ENCODE data around the gene TMEM178B. TPM values are rescaled to one million over a fixed set of nuclear protein-coding genes. Genes with fewer than 3 reads are reported as not detected.
A peak's percentile ranks its signal among the peaks of the same experiment; 100 is the strongest.

The TMEM178B gene
- total RNA-seq, 4 donors from 2014 or later = 7.7 to 49.9 (median 25.9) TPM

GRCh38 chr7:141203177-141203576 is 129.3 kb downstream of the TMEM178B start:
- Histone ChIP-seq H3K4me3 (replicated peaks in 1 of 3) (no peak overlapping the region), H3K27ac (no peak overlapping the region), H3K36me3 (no peaks in the 10 kb centered on the region), H3K9me3 (no peaks in the 10 kb centered on the region), H3K27me3 (no peaks in the 10 kb centered on the region), H3K4me1 (peaks cover 38 to 63% of the 10 kb centered on the region in 2 donors)
- TF ChIP-seq CTCF (IDR thresholded peaks at IDR 0.05) (no peak), POLR2A (IDR thresholded peaks at IDR 0.05) (no peak)
- intact Hi-C loops (cut with DNase I) = no loop called here
- no peak for DNase-seq
- WGBS, 2 donors = 92 to 93% methylated on average over 6 of the region's 6 CpGs

- TF ChIP-seq POLR2A (IDR thresholded peaks at IDR 0.05) (no peak), CTCF (IDR thresholded peaks at IDR 0.05) (no peak)
- Histone ChIP-seq H3K27me3 (no peaks in the 10 kb centered on the region), H3K4me3 (replicated peaks in 1 of 3) (no peak overlapping the region), H3K4me1 (peaks cover 41 to 62% of the 10 kb centered on the region in 2 donors), H3K27ac (no peak overlapping the region), H3K9me3 (no peaks in the 10 kb centered on the region), H3K36me3 (no peaks in the 10 kb centered on the region)
- 44 to 60% methylated on average over 4 of the region's 4 CpGs for WGBS, 2 donors
- intact Hi-C loops (cut with DNase I) = no loop called here
- no peak for DNase-seq
Observed at GRCh38 chr7:141203586-141203985, 129.7 kb downstream of the TMEM178B start.

- H3K27ac ChIP-seq = peak overlapping the region; percentile 75 to 83 (median 76)
- H3K9me3 ChIP-seq = no peaks in the 10 kb centered on the region
- H3K4me3 ChIP-seq (replicated peaks in 1 of 3) = no peak overlapping the region
- H3K4me1 ChIP-seq = peaks cover 25 to 42% of the 10 kb centered on the region in 2 donors
- no peaks in the 10 kb centered on the region for H3K36me3 ChIP-seq
- DNase-seq = no peak
- 93 to 94% methylated on average over 3 of the region's 3 CpGs for WGBS, 2 donors
- no peaks in the 10 kb centered on the region for H3K27me3 ChIP-seq
- intact Hi-C loops (cut with DNase I) = no loop called here
- TF ChIP-seq CTCF (IDR thresholded peaks at IDR 0.05) (no peak), POLR2A (IDR thresholded peaks at IDR 0.05) (no peak)
Observed at GRCh38 chr7:141207661-141208060, 133.8 kb downstream of the TMEM178B start.

- Histone ChIP-seq H3K27ac (peak overlapping the region; percentile 76 to 89 (median 83)), H3K9me3 (no peaks in the 10 kb centered on the region), H3K4me3 (replicated peaks in 1 of 3) (no peak overlapping the region), H3K36me3 (no peaks in the 10 kb centered on the region), H3K27me3 (no peaks in the 10 kb centered on the region), H3K4me1 (peaks cover 22 to 38% of the 10 kb centered on the region in 2 donors)
- peak in 1 of 2 donors; percentile 35 for TF ChIP-seq POLR2A (IDR thresholded peaks at IDR 0.05)
- TF ChIP-seq CTCF (IDR thresholded peaks at IDR 0.05) = peak in 1 of 6 experiments; percentile 13
- 18 to 26% methylated on average over 2 to 3 of the region's 3 CpGs for WGBS, 2 donors
- intact Hi-C loops (cut with DNase I) = no loop called here
- DNase-seq = peak; percentile 95 to 97
Observed at GRCh38 chr7:141208539-141208938, 134.7 kb downstream of the TMEM178B start.

- WGBS, 2 donors = 87 to 90% methylated on average over 3 of the region's 3 CpGs
- no peak for DNase-seq
- intact Hi-C loops (cut with DNase I) = no loop called here
- H3K4me3 ChIP-seq (replicated peaks in 1 of 3) = no peak overlapping the region
- H3K4me1 ChIP-seq = peaks cover 22 to 37% of the 10 kb centered on the region in 2 donors
- TF ChIP-seq POLR2A (IDR thresholded peaks at IDR 0.05) (no peak), CTCF (IDR thresholded peaks at IDR 0.05) (no peak)
- H3K27ac ChIP-seq = peak overlapping the region; percentile 53 to 89 (median 83)
- no peaks in the 10 kb centered on the region for H3K27me3 ChIP-seq
- no peaks in the 10 kb centered on the region for H3K36me3 ChIP-seq
- no peaks in the 10 kb centered on the region for H3K9me3 ChIP-seq
Observed at GRCh38 chr7:141209454-141209853, 135.6 kb downstream of the TMEM178B start.

All from thyroid gland (tissue), 4 donors.